Tibial nerve (tissue), 4 donors: ENCODE results near the gene TANK. TPM values are rescaled to one million over a fixed set of nuclear protein-coding genes. Genes with fewer than 3 reads are reported as not detected.

ENCODE experiments used
- DNase-seq, 2 donors: peaks; one replicate each; pipeline ENCODE4 v3.0.0-alpha.2; 2019; ENCODE audit warnings: low spot score in 2 of 2
- H3K27ac ChIP-seq, 4 donors: fragments of 200-600 bp; sonication (generic) in 3 of 4; one replicate each; pipeline ENCODE4 v1.5.1; 2017 to 2019; ENCODE audit warnings: mild to moderate bottlenecking in 1 of 4
- H3K27me3 ChIP-seq, 2 donors: fragments of 200-600 bp; sonication (generic) in 1 of 2; one replicate each; pipeline versions ENCODE4 v1.5.1 to v1.6.0; 2017 to 2019
- H3K36me3 ChIP-seq, 3 donors: fragments of 200-600 bp; sonication (generic); one replicate each; pipeline ENCODE4 v1.5.1; 2018 to 2019
- H3K4me1 ChIP-seq, 4 donors: fragments of 200-600 bp; sonication (generic) in 3 of 4; one replicate each; pipeline ENCODE4 v1.5.1; 2017 to 2019
- H3K4me3 ChIP-seq, 4 donors: fragments of 200-600 bp; sonication (generic) in 3 of 4; one replicate each; pipeline ENCODE4 v1.5.1; 2017 to 2019; ENCODE audit warnings: mild to moderate bottlenecking in 1 of 4, moderate library complexity in 1 of 4
- H3K9me3 ChIP-seq, 4 donors: fragments of 200-600 bp; sonication (generic) in 3 of 4; one replicate each; pipeline ENCODE4 v1.5.1; 2017 to 2019
- CTCF ChIP-seq, 5 experiments: fragments of 200-600 bp in 3 of 5; fragments of 450-650 bp in 2 of 5; sonication (generic) in 3 of 5; IDR thresholded peaks; one replicate each; pipeline ENCODE4 v1.5.1; 2016 to 2019; ENCODE audit warnings: antibody characterized with exemption in 5 of 5, mild to moderate bottlenecking in 3 of 5, moderate library complexity in 2 of 5
- EP300 ChIP-seq, 2 donors: sonication (generic); formaldehyde crosslinking; IDR thresholded peaks; one replicate each; pipeline ENCODE4 v1.6.1; 2017; ENCODE audit warnings: antibody characterized with exemption in 2 of 2, mild to moderate bottlenecking in 1 of 2
- POLR2A ChIP-seq, 2 donors: fragments of 450-650 bp; IDR thresholded peaks; one replicate each; pipeline ENCODE4 v1.6.1; 2017; ENCODE audit warnings: antibody characterized with exemption in 2 of 2, mild to moderate bottlenecking in 2 of 2, moderate library complexity in 2 of 2
- WGBS, 2 donors: methylation state at CpG; one replicate each; pipeline ENCODE4 v1.1.5; 2018; 5-methylcytosine and 5-hydroxymethylcytosine counted together
- total RNA-seq, 4 donors: library from RNA; depleted of rRNA; stranded (reverse); fragments of >200 nt; gene quantifications; one replicate each; pipeline ENCODE4 v1.1.0, GENCODE V29; 2016

Gene TANK
- total RNA-seq, 4 donors from 2014 or later, result 54.4 to 83.5 (median 75.1) TPM

- 85 to 91% methylated on average over 2 of the region's 2 CpGs for WGBS, 2 donors
- peaks cover 0 to 52% (median 28%) of the 10 kb centered on the region in 4 donors for H3K4me1 ChIP-seq
- no peak for DNase-seq
- H3K27ac ChIP-seq, result no peak overlapping the region
- H3K4me3 ChIP-seq, result no peak overlapping the region
- H3K36me3 ChIP-seq, result peaks cover 0 to 25% (median 0%) of the 10 kb centered on the region in 3 donors
- H3K27me3 ChIP-seq, result no peaks in the 10 kb centered on the region
- TF ChIP-seq POLR2A (IDR thresholded peaks at IDR 0.05), result no peak
- no peak for TF ChIP-seq CTCF (IDR thresholded peaks at IDR 0.05)
- no peak for TF ChIP-seq EP300 (IDR thresholded peaks at IDR 0.05)
- no peaks in the 10 kb centered on the region for H3K9me3 ChIP-seq
Observed at GRCh38 chr2:161169335-161169734, 9.1 kb downstream of the TANK start.

GRCh38 chr2:161170377-161170776 is 10.1 kb downstream of the TANK start:
- Histone ChIP-seq H3K27me3 (no peaks in the 10 kb centered on the region), H3K4me3 (no peak overlapping the region), H3K27ac (no peak overlapping the region), H3K4me1 (peaks cover 0 to 43% (median 19%) of the 10 kb centered on the region in 4 donors), H3K9me3 (no peaks in the 10 kb centered on the region), H3K36me3 (peaks cover 0 to 24% (median 0%) of the 10 kb centered on the region in 3 donors)
- WGBS, 2 donors, result 76 to 79% methylated on average over 6 of the region's 6 CpGs
- DNase-seq, result no peak
- TF ChIP-seq EP300 (IDR thresholded peaks at IDR 0.05) (no peak), POLR2A (IDR thresholded peaks at IDR 0.05) (no peak), CTCF (IDR thresholded peaks at IDR 0.05) (no peak)

GRCh38 chr2:161170958-161171932 is 11.0 kb downstream of the TANK start:
- no peaks in the 10 kb centered on the region for H3K9me3 ChIP-seq
- H3K27ac ChIP-seq, result no peak overlapping the region
- H3K4me1 ChIP-seq, result peaks cover 0 to 37% (median 13%) of the 10 kb centered on the region in 4 donors
- H3K27me3 ChIP-seq, result no peaks in the 10 kb centered on the region
- H3K36me3 ChIP-seq, result peaks cover 0 to 31% (median 0%) of the 10 kb centered on the region in 3 donors
- 66 to 73% methylated on average over 4 of the region's 4 CpGs for WGBS, 2 donors
- H3K4me3 ChIP-seq, result no peak overlapping the region
- TF ChIP-seq CTCF (IDR thresholded peaks at IDR 0.05), result no peak
- DNase-seq, result no peak

GRCh38 chr2:161172901-161173540 is 12.8 kb downstream of the TANK start:
- Histone ChIP-seq H3K36me3 (peaks cover 0 to 37% (median 0%) of the 10 kb centered on the region in 3 donors), H3K4me1 (peaks cover 0 to 33% (median 12%) of the 10 kb centered on the region in 4 donors), H3K27me3 (no peaks in the 10 kb centered on the region), H3K27ac (no peak overlapping the region), H3K4me3 (no peak overlapping the region), H3K9me3 (no peaks in the 10 kb centered on the region)
- DNase-seq, result no peak
- 97% methylated on average over 4 of the region's 4 CpGs for WGBS, 2 donors
- no peak for TF ChIP-seq CTCF (IDR thresholded peaks at IDR 0.05)
